GM23338 (cell line): ENCODE data around the gene POLR3K. TPM values are rescaled to one million over a fixed set of nuclear protein-coding genes. Genes with fewer than 3 reads are reported as not detected.

Source experiments
- CREB1 ChIP-seq: fragments of 250-450 bp; sonication (Bioruptor Pico); IDR thresholded peaks from 2 replicates; pipeline ENCODE4 v1.5.0; 2020; ENCODE audit warnings: low read depth, mild to moderate bottlenecking, moderate library complexity
- NANOG ChIP-seq: IDR thresholded peaks from 2 replicates; pipeline ENCODE4 v1.6.1; 2016; ENCODE audit warnings: antibody characterized with exemption, borderline replicate concordance
- POLR2AphosphoS5 ChIP-seq: IDR thresholded peaks from 2 replicates; pipeline ENCODE4 v1.6.1; 2016; ENCODE audit warnings: antibody characterized with exemption, low read depth
- STAT1 ChIP-seq: IDR thresholded peaks from one replicate; pipeline ENCODE4 v1.6.1; 2016; ENCODE audit warnings: antibody characterized with exemption; ENCODE audit not compliant: unreplicated experiment
- ZNF114 ChIP-seq: fragments of 250-450 bp; sonication (Bioruptor Pico); IDR thresholded peaks from 2 replicates; pipeline ENCODE4 v1.5.0; 2020; ENCODE audit warnings: mild to moderate bottlenecking, moderate library complexity
- ZNF462 ChIP-seq: fragments of 250-450 bp; sonication (Bioruptor Pico); IDR thresholded peaks from 2 replicates; pipeline ENCODE4 v1.5.0; 2020; ENCODE audit warnings: mild to moderate bottlenecking, moderate library complexity
- polyA plus RNA-seq: library from polyadenylated mRNA; unstranded; fragments of >200 nt; fragmentation: Nextera tagmentation; extraction: Ambion mirVana; gene quantifications from 2 replicates; pipeline ENCODE4 v1.2.1, GENCODE V29; 2016
- total RNA-seq: library from RNA; depleted of rRNA; stranded (reverse); fragments of >200 nt; shearing (Covaris generic); gene quantifications from 2 replicates; pipeline ENCODE4 v1.2.3, GENCODE V29; 2014
- TF ChIP-seq, protein P1 (sequence below), 2 experiments: fragments of 200-600 bp in 1 of 2; sonication (generic) in 1 of 2; conservative IDR thresholded peaks; 2 replicates each; pipeline versions ENCODE4 v1.5.1 to v1.6.1; 2016 to 2017; ENCODE audit warnings: antibody characterized with exemption in 2 of 2, low read depth in 2 of 2, mild to moderate bottlenecking in 2 of 2, moderate library complexity in 1 of 2
- TF ChIP-seq, protein P2 (sequence below): IDR thresholded peaks from 2 replicates; pipeline ENCODE4 v1.6.1; 2016; ENCODE audit warnings: antibody characterized with exemption

The POLR3K gene
- total and polyA plus RNA-seq, 2 experiments from 2014 or later: 17.8 to 58.5 TPM

GRCh38 chr16:85865-86264, 32.5 kb upstream of the POLR3K start (continued):
- TF ChIP-seq ZNF462 (CRISPR knock-in tag): no peak
- TF ChIP-seq ZNF114 (CRISPR knock-in tag): no peak
- TF ChIP-seq NANOG: no peak
- TF ChIP-seq, protein P1, sequence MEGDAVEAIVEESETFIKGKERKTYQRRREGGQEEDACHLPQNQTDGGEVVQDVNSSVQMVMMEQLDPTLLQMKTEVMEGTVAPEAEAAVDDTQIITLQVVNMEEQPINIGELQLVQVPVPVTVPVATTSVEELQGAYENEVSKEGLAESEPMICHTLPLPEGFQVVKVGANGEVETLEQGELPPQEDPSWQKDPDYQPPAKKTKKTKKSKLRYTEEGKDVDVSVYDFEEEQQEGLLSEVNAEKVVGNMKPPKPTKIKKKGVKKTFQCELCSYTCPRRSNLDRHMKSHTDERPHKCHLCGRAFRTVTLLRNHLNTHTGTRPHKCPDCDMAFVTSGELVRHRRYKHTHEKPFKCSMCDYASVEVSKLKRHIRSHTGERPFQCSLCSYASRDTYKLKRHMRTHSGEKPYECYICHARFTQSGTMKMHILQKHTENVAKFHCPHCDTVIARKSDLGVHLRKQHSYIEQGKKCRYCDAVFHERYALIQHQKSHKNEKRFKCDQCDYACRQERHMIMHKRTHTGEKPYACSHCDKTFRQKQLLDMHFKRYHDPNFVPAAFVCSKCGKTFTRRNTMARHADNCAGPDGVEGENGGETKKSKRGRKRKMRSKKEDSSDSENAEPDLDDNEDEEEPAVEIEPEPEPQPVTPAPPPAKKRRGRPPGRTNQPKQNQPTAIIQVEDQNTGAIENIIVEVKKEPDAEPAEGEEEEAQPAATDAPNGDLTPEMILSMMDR (conservative IDR thresholded peaks at IDR 0.05; ENCODE audit: low read depth in 2 of 2): no peak
- TF ChIP-seq POLR2AphosphoS5: no peak
- TF ChIP-seq, protein P2, sequence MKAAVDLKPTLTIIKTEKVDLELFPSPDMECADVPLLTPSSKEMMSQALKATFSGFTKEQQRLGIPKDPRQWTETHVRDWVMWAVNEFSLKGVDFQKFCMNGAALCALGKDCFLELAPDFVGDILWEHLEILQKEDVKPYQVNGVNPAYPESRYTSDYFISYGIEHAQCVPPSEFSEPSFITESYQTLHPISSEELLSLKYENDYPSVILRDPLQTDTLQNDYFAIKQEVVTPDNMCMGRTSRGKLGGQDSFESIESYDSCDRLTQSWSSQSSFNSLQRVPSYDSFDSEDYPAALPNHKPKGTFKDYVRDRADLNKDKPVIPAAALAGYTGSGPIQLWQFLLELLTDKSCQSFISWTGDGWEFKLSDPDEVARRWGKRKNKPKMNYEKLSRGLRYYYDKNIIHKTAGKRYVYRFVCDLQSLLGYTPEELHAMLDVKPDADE: no peak
- TF ChIP-seq CREB1: no peak
- no peak for TF ChIP-seq STAT1
